Activated CD8-positive, alpha-beta T cell treated with anti-CD3 and anti-CD28 coated beads for 36 hours (primary cell): ENCODE measurements around the gene ATXN2L. TPM values are rescaled to one million over a fixed set of nuclear protein-coding genes. Genes with fewer than 3 reads are reported as not detected.

Experiments
- ATAC-seq: fragments of 200-7000 bp; cut with Tn5 transposase; one replicate; pipeline ENCODE4 v1.10.0; 2021; ENCODE audit warnings: mild to moderate bottlenecking, moderate library complexity
- CTCF ChIA-PET: fragments of 350-600 bp; sonication (Branson Sonifier 250); formaldehyde crosslinking; loops from one replicate; lab custom pipeline; 2021; ENCODE audit warnings: antibody characterized with exemption; lab: Charles Lee
- POLR2A ChIA-PET: fragments of 350-600 bp; sonication (Branson Sonifier 250); formaldehyde crosslinking; loops from one replicate; lab custom pipeline; 2021; ENCODE audit warnings: antibody characterized with exemption; lab: Charles Lee
- DNase-seq: peaks from one replicate; pipeline ENCODE4 v3.0.0-alpha.2; 2020
- H3K27ac Mint-ChIP-seq: one replicate; pipeline ENCODE4 v1.8.0; 2021; ENCODE audit warnings: mild to moderate bottlenecking, mixed read lengths
- H3K27me3 Mint-ChIP-seq: one replicate; pipeline ENCODE4 v1.8.0; 2021; ENCODE audit warnings: mixed read lengths
- H3K36me3 Mint-ChIP-seq: one replicate; pipeline ENCODE4 v1.8.0; 2021; ENCODE audit warnings: low read depth, mixed read lengths
- H3K4me1 Mint-ChIP-seq: one replicate; pipeline ENCODE4 v1.8.0; 2021; ENCODE audit warnings: low read depth, mixed read lengths
- H3K4me3 Mint-ChIP-seq: one replicate; pipeline ENCODE4 v1.8.0; 2021; ENCODE audit warnings: mild to moderate bottlenecking, moderate library complexity, mixed read lengths
- H3K9me3 Mint-ChIP-seq: one replicate; pipeline ENCODE4 v1.8.0; 2021; ENCODE audit warnings: mixed read lengths
- CTCF ChIP-seq: fragments of 200-600 bp; IDR thresholded peaks from one replicate; pipeline ENCODE4 v1.8.0; 2022; ENCODE audit warnings: antibody characterized with exemption, mild to moderate bottlenecking
- intact Hi-C: fragments of 100-400 bp; cut with micrococcal nuclease; formaldehyde crosslinking; loops from one replicate; pipeline ENCODE4 v1.10.0; 2022
- microRNA-seq: library from miRNA; unstranded; fragments of <30 nt; microRNA quantifications from one replicate; pipeline ENCODE4 v1.2.0, GENCODE V29; 2022; ENCODE audit warnings: borderline microRNAs expressed, borderline replicate concordance
- total RNA-seq, 2 experiments: library from RNA; stranded (reverse); gene quantifications; one replicate each; pipeline ENCODE4 v1.2.3, GENCODE V29; 2021

The ATXN2L gene
- total RNA-seq, 2 experiments from 2014 or later, result 322 to 333 TPM

- intact Hi-C loops, result no loop called here
- CTCF ChIA-PET, result no interaction called here
- no peaks in the 10 kb centered on the region for H3K9me3 Mint-ChIP-seq
- no peak overlapping the region for H3K4me3 Mint-ChIP-seq
- POLR2A ChIA-PET, result no interaction called here
- peaks cover 10% of the 10 kb centered on the region for H3K27me3 Mint-ChIP-seq
- no peaks in the 10 kb centered on the region for H3K36me3 Mint-ChIP-seq
- H3K4me1 Mint-ChIP-seq, result peaks cover 18% of the 10 kb centered on the region
- H3K27ac Mint-ChIP-seq, result no peak overlapping the region
- TF ChIP-seq CTCF, result no peak
- ATAC-seq, result no peak
- no peak for DNase-seq
These were observed 59.9 kb downstream of the ATXN2L start for GRCh38 chr16:28882551-28883160.

- intact Hi-C loops, result no loop called here
- ChIA-PET POLR2A (interaction anchor here (1.5 kb wide), 1 partner anchor 21 kb away, joined by 4 read pairs; no protein-coding TSS in a partner anchor), CTCF (no interaction called here)
- Mint-ChIP-seq H3K4me1 (peaks cover 14% of the 10 kb centered on the region), H3K27ac (no peak overlapping the region), H3K9me3 (no peaks in the 10 kb centered on the region), H3K27me3 (peaks cover 10% of the 10 kb centered on the region), H3K4me3 (no peak overlapping the region), H3K36me3 (no peaks in the 10 kb centered on the region)
- no peak for DNase-seq
- ATAC-seq, result no peak
- TF ChIP-seq CTCF, result no peak
These were observed 60.6 kb downstream of the ATXN2L start for GRCh38 chr16:28883221-28883996.

GRCh38 chr16:28884045-28884444 lies 61.2 kb downstream of the ATXN2L start:
- Mint-ChIP-seq H3K27me3 (peaks cover 10% of the 10 kb centered on the region), H3K4me1 (peaks cover 9% of the 10 kb centered on the region), H3K36me3 (no peaks in the 10 kb centered on the region), H3K4me3 (no peak overlapping the region), H3K9me3 (no peaks in the 10 kb centered on the region), H3K27ac (no peak overlapping the region)
- no peak for ATAC-seq
- no peak for DNase-seq
- no peak for TF ChIP-seq CTCF
- ChIA-PET POLR2A (interaction anchor here (1.5 kb wide), 1 partner anchor 22 kb away, joined by 4 read pairs; no protein-coding TSS in a partner anchor), CTCF (no interaction called here)
- intact Hi-C loops, result no loop called here

Small RNA genes within 50 kb of the gene (microRNA-seq; reads per million reads assigned to microRNA genes)
- gene MIR4721, result not detected

Other genes starting within 250 kb of the ATXN2L start
- 1 to 10 TPM in 1 of 2 experiments, under 1 TPM in 1; 0.81 to 1.0 TPM for gene SULT1A2, start 225.9 kb upstream of the ATXN2L start, total RNA-seq
- 10 to 100 TPM; 15.6 to 17.4 TPM for gene SULT1A1, start 213.0 kb upstream of the ATXN2L start, total RNA-seq
- not detected for gene NPIPB8, start 184.9 kb upstream of the ATXN2L start, total RNA-seq
- gene EIF3C, start 111.5 kb upstream of the ATXN2L start, total RNA-seq, result 100 to 1,000 TPM; 837 to 851 TPM
- 1 to 10 TPM; 3.8 TPM for gene NPIPB9, start 71.2 kb upstream of the ATXN2L start, total RNA-seq
- 100 to 1,000 TPM; 309 to 323 TPM for gene TUFM, start 23.3 kb downstream of the ATXN2L start, total RNA-seq
- gene SH2B1, start 40.8 kb downstream of the ATXN2L start, total RNA-seq, result 10 to 100 TPM; 31.2 to 31.5 TPM
- gene ATP2A1, start 55.5 kb downstream of the ATXN2L start, total RNA-seq, result 1 to 10 TPM; 2.1 to 2.5 TPM
- gene RABEP2, start 102.2 kb downstream of the ATXN2L start, total RNA-seq, result 10 to 100 TPM; 13.1 to 14.0 TPM
- 1 to 10 TPM; 1.1 to 1.3 TPM for gene CD19, start 109.0 kb downstream of the ATXN2L start, total RNA-seq
- 10 to 100 TPM; 63.8 to 71.8 TPM for gene NFATC2IP, start 127.9 kb downstream of the ATXN2L start, total RNA-seq
- 10 to 100 TPM; 14.6 to 18.2 TPM for gene SPNS1, start 151.8 kb downstream of the ATXN2L start, total RNA-seq
- 100 to 1,000 TPM; 193 to 206 TPM for gene LAT, start 162.1 kb downstream of the ATXN2L start, total RNA-seq